Posterior cingulate gyrus (tissue), 11 donors: Measurements from ENCODE around the gene AK4.

Source experiments
- DNase-seq, 10 donors: peaks; one replicate each; pipeline versions ENCODE4 v3.0.0 to v3.0.0-alpha.2; 2020 to 2021; ENCODE audit warnings: mixed read lengths in 3 of 10
- intact Hi-C: fragments of 100-400 bp; cut with DNase I; formaldehyde crosslinking; loops from one replicate; pipeline ENCODE4 v1.15.1; 2023

Gene AK4

GRCh38 chr1:65208563-65208973 is 60.6 kb downstream of the AK4 start:
- intact Hi-C loops = no loop called here
- peak in 9 of 10 donors; percentile 9 to 84 (median 24) for DNase-seq

- intact Hi-C loops = no loop called here
- DNase-seq = peak in 1 of 10 donors; percentile 13
Observed at GRCh38 chr1:65209005-65209885, 61.2 kb downstream of the AK4 start.

GRCh38 chr1:65210325-65210724 is 62.3 kb downstream of the AK4 start:
- intact Hi-C loops = loop anchor here (5.0 kb wide), 1 partner anchor 153 kb away; no protein-coding TSS in a partner anchor
- DNase-seq = no peak

DNA sequence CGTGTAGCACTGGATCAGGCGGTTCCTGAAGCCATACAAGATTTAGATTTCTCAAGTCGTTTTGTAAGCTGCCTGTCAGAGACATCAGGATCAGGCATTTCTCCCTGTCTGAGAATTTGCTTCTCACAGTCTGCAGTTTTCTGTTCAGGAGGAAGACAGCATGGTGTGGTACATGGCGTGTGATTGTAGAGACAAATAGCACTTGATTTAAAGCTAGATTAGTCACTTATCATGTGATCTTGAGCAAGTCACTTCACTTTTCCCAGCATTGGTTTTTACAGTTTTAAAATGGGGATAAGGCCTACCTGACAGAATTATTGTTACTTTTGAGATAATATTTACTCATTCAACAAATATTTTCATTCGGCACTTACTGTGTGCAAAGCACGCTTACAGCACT is 63.3 kb downstream of the AK4 start:
- DNase-seq = no peak
- intact Hi-C loops = loop anchor here (5.0 kb wide), 1 partner anchor 154 kb away; no protein-coding TSS in a partner anchor

DNA sequence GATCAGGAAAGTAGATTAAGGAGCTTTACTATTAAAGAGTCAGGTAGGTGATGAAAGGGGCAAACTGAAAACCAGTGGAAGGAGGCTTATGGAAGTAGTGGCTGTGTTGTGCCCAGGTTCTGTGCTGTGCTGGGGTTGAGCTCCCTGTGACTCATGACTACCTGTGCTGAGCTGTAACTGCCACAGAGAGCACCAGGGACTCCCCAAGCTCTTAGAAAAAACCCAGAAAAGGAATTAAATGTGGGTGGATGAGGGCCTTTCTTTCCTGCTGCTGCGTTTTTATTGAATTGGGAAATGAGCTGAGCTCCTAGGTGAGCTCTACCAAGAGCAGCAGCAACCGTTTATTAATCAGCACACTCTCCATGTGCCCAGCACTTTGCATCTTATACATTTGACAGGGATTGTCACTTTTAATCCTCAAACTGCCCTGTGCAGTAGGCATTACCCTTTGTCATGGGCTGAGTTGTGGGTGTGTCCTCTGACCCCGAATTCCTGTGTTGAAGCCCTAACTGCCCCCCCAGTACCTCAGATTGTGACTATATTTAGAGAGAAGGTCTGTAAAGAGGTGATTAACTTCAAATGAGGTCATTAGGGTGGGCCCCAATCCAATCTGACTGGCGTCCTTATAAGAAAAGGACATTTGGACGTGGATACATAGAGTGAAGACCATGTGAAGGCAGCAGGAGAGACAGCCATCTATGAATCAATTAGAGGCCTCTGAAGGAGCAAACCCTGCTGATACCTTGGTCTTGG is 65.4 kb downstream of the AK4 start:
- intact Hi-C loops = loop anchor here (5.0 kb wide), 1 partner anchor 156 kb away; no protein-coding TSS in a partner anchor

DNA sequence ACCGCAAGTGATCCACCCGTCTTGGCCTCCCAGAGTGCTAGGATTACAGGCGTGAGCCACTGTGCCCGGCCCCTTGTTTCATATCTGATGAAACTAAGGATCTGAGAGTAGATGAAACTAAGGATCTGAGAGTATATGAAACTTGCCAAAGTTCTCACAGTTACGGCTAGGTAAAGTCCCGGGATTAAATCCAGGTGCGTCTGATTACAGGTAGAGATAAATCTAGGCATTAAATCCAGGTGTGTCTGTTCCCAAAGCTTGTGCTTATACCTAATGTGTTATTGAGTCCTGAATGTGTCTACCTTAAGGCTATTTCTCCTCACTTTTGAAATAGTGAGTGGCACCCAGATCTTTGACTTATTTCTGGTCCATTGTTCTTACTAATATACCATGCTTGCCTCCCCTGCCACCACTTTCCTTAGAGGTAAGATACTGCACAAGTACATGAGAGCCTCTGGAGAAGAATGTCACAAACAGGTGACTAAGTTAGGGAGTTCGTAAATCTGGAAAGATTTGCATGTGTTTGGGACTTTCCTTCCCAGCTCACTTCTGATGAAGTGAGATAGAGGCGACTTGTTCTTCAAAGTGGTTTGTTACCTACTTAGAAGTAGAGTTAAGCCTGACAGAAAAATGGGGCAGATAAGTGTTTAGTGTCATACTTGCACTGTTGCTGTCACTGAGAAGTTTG is 66.5 kb downstream of the AK4 start:
- intact Hi-C loops = loop anchor here (1.0 to 5.0 kb wide), 2 partner anchors 157 to 475 kb away; no protein-coding TSS in a partner anchor
- DNase-seq = no peak

More for the DNA sequence above, 65.4 kb downstream of the AK4 start:
- DNase-seq = no peak

DNA sequence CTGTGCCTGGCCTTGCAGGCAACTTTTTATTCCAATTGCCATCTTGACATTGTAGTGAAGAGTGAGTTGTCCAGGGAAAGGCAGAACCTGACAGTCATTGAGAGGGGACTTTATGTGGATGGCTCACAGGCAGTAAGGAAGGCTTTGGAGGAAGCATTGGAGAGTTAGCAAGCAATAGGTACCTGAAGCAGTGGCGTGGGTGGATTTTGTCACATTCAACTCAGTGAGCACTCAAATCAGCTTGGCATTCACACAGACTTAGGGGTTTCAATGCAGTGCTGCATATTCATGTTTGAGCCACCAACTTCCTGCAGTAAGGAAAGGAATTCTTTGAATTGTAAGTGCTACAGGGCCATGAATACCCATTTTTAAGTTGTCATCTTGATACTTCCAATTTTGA is 69.0 kb downstream of the AK4 start:
- intact Hi-C loops = no loop called here

GRCh38 chr1:65221638-65222339 is 73.8 kb downstream of the AK4 start:
- intact Hi-C loops = no loop called here
- no peak for DNase-seq

More for the DNA sequence above, 69.0 kb downstream of the AK4 start:
- DNase-seq = no peak

GRCh38 chr1:65222340-65222940 is 74.4 kb downstream of the AK4 start:
- intact Hi-C loops = no loop called here
- no peak for DNase-seq

- intact Hi-C loops = no loop called here
- DNase-seq = no peak
Observed at GRCh38 chr1:65224681-65225091, 76.7 kb downstream of the AK4 start.

GRCh38 chr1:65225179-65225578 is 77.2 kb downstream of the AK4 start:
- DNase-seq = no peak
- intact Hi-C loops = no loop called here

- intact Hi-C loops = no loop called here
- DNase-seq = no peak
Observed at GRCh38 chr1:65229201-65229600, 81.2 kb downstream of the AK4 start.

DNA sequence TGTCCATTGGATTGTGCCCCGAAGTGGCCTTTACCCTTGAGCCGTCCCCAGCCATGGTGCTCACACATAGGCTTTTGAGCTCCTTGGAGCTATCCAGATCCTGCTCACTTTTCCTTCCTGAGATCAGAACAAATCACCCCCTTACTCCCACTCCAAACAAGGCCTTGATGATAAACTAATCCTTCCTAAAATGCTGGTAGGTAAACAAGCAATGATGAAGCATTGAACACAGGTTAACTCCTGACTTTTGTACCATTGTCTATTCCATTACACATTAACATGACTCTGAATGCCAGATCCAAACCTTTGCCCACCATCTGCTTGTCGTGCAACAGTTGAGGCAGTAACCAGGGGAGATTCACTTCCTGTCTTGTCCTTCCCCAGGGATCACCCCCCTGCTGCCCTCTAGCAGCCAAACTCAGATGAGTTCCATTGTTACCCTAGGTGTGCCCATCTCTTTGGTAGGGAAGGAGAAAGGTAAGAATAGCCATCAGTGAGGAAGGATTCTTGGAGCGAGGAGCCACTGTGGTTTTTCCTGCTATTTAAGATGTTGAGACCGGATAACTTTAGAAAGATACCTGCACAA is 81.8 kb downstream of the AK4 start:
- no peak for DNase-seq
- intact Hi-C loops = loop anchor here (10.0 kb wide), 1 partner anchor 725 kb away; no protein-coding TSS in a partner anchor

GRCh38 chr1:65230731-65231481 is 82.9 kb downstream of the AK4 start:
- intact Hi-C loops = loop anchor here (10.0 kb wide), 1 partner anchor 724 kb away; no protein-coding TSS in a partner anchor
- DNase-seq = no peak

DNA sequence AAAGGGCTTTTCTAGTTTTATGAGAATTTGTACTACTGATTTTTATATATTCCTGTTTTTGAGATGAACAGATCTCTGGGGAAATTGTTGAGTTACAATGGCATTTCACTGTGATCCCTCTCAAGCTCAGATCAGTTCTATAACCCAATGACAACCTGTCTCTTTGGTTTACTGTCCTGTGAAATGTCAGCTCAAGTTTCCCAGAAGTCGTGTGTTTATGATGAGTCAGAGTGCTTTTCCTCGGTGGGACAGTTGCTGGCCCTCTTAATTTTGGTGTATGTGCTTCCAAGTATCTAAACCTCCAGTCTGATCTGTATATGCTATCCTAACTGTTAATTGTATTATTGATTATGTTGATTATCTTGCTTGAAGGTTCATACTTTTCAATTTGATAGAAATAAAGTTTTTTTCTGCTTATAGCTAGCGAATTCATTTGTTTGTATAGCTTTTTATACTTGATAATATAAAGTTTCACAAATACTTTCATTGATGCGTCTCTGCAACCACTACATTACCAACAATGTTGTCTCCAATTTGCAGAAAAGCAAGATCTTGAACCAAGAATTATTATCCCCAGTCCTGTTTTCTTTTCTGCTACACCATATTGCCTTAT is 83.8 kb downstream of the AK4 start:
- DNase-seq = no peak
- intact Hi-C loops = loop anchor here (10.0 kb wide), 1 partner anchor 723 kb away; no protein-coding TSS in a partner anchor

DNA sequence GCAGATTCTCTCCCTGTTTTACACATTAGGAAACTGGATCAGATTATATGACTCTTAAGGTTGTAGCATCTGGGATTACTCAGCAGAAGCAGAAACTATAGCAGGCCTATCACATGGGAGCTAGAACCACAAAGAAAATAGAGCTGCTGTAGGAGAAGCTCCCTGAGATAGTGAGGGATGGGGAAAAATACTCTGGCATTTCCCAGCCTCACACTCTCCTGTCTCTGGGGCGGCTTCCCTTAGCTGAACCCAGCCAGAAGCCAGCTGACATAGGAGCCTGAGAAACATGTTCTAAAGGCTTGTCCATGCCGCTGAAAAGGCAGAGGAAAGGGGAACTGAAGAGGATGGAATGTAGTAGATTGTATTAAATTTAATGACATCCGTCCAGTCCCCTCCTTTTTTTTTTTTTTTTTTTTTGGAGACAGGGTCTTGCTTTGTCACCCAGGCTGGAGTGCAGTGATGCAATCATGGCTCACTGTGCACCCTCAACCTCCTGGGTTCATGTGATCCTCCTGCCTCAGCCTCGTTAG is 84.5 kb downstream of the AK4 start:
- no peak for DNase-seq
- intact Hi-C loops = loop anchor here (10.0 kb wide), 1 partner anchor 722 kb away; no protein-coding TSS in a partner anchor

GRCh38 chr1:65233782-65234181 is 85.8 kb downstream of the AK4 start:
- intact Hi-C loops = loop anchor here (10.0 kb wide), 1 partner anchor 721 kb away; no protein-coding TSS in a partner anchor
- DNase-seq = no peak
